Nephron (organoid): ENCODE measurements around the gene MSH5.
A peak's percentile ranks its signal among the peaks of the same experiment; 100 is the strongest.

Experiments
- H3K27ac Mint-ChIP-seq, 3 experiments: 2 replicates each; pipeline ENCODE4 v1.8.0; 2020; ENCODE audit warnings: mixed read lengths in 3 of 3, mild to moderate bottlenecking in 2 of 3, moderate library complexity in 1 of 3
- H3K27me3 Mint-ChIP-seq: 2 replicates; pipeline ENCODE4 v1.8.0; 2021; ENCODE audit warnings: low read depth, mild to moderate bottlenecking, moderate library complexity, mixed read lengths
- H3K36me3 Mint-ChIP-seq: 2 replicates; pipeline ENCODE4 v1.8.0; 2020; ENCODE audit warnings: low read depth, mixed read lengths
- H3K4me1 Mint-ChIP-seq: 2 replicates; pipeline ENCODE4 v1.8.0; 2020; ENCODE audit warnings: mixed read lengths
- H3K4me3 Mint-ChIP-seq, 3 experiments: 2 replicates each; pipeline ENCODE4 v1.8.0; 2020; ENCODE audit warnings: mild to moderate bottlenecking in 3 of 3, mixed read lengths in 3 of 3, moderate library complexity in 2 of 3
- H3K9me3 Mint-ChIP-seq: 2 replicates; pipeline ENCODE4 v1.8.0; 2020; ENCODE audit warnings: mixed read lengths
- CTCF ChIP-seq, 3 experiments: fragments of 200-600 bp; sonication (generic); IDR thresholded peaks; one replicate each; pipeline ENCODE4 v1.5.0; 2021; ENCODE audit warnings: antibody characterized with exemption in 3 of 3; ENCODE audit not compliant: unreplicated experiment in 3 of 3

The MSH5 gene

GRCh38 chr6:31762878-31763618 is 23.2 kb downstream of the MSH5 start:
- H3K27ac Mint-ChIP-seq: peak overlapping the region; percentile 76 to 90 (median 87)
- H3K27me3 Mint-ChIP-seq: no peaks in the 10 kb centered on the region
- peak overlapping the region in 2 of 3 experiments; percentile 22 to 32 for H3K4me3 Mint-ChIP-seq
- TF ChIP-seq CTCF (IDR thresholded peaks at IDR 0.05; ENCODE audit: unreplicated experiment in 3 of 3): no peak
- no peaks in the 10 kb centered on the region for H3K9me3 Mint-ChIP-seq
- peaks cover 15% of the 10 kb centered on the region for H3K4me1 Mint-ChIP-seq
- peaks cover 21% of the 10 kb centered on the region for H3K36me3 Mint-ChIP-seq

GRCh38 chr6:31763619-31763940 is 23.8 kb downstream of the MSH5 start:
- Mint-ChIP-seq H3K36me3 (peaks cover 21% of the 10 kb centered on the region), H3K27ac (peak overlapping the region; percentile 76 to 90 (median 87)), H3K27me3 (no peaks in the 10 kb centered on the region), H3K9me3 (no peaks in the 10 kb centered on the region), H3K4me3 (peak overlapping the region in 2 of 3 experiments; percentile 22 to 32), H3K4me1 (peaks cover 15% of the 10 kb centered on the region)
- no peak for TF ChIP-seq CTCF (IDR thresholded peaks at IDR 0.05; ENCODE audit: unreplicated experiment in 3 of 3)

DNA sequence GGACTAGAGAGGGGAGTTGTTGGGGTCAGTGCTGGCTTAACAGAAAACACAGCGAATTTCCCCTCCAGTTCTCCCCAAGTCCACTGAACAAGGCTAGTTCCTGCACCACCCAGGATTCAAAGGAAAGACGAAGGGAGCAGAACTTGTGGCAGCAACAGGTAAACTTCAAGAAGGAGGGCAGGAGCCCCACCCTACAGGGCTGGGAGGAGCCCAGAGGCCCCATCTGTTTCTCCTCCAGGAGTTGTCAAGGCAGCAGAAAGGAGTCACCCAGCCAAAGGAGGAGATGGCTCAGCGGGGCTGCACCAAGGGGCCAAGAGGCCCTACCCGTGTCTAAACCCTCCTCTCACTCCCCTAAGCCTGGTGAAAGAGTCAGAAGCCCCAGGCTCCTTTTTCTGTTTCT is 24.4 kb downstream of the MSH5 start:
- no peaks in the 10 kb centered on the region for H3K27me3 Mint-ChIP-seq
- peaks cover 16% of the 10 kb centered on the region for H3K36me3 Mint-ChIP-seq
- no peak for TF ChIP-seq CTCF (IDR thresholded peaks at IDR 0.05; ENCODE audit: unreplicated experiment in 3 of 3)
- no peaks in the 10 kb centered on the region for H3K9me3 Mint-ChIP-seq
- H3K27ac Mint-ChIP-seq: peak overlapping the region; percentile 76 to 90 (median 87)
- no peak overlapping the region for H3K4me3 Mint-ChIP-seq
- H3K4me1 Mint-ChIP-seq: peaks cover 15% of the 10 kb centered on the region

- Mint-ChIP-seq H3K27ac (no peak overlapping the region), H3K4me1 (peaks cover 15% of the 10 kb centered on the region), H3K9me3 (no peaks in the 10 kb centered on the region), H3K27me3 (no peaks in the 10 kb centered on the region), H3K4me3 (peak overlapping the region in 1 of 3 experiments; percentile 36), H3K36me3 (peaks cover 10% of the 10 kb centered on the region)
- TF ChIP-seq CTCF (IDR thresholded peaks at IDR 0.05; ENCODE audit: unreplicated experiment in 3 of 3): no peak
These were observed 25.7 kb downstream of the MSH5 start for GRCh38 chr6:31765559-31765909.

- H3K36me3 Mint-ChIP-seq: peaks cover 5% of the 10 kb centered on the region
These were observed 26.3 kb downstream of the MSH5 start for GRCh38 chr6:31765910-31766794.

More at GRCh38 chr6:31765910-31766794, 26.3 kb downstream of the MSH5 start:
- Mint-ChIP-seq H3K4me1 (peaks cover 15% of the 10 kb centered on the region), H3K27me3 (no peaks in the 10 kb centered on the region), H3K27ac (no peak overlapping the region), H3K9me3 (no peaks in the 10 kb centered on the region), H3K4me3 (peak overlapping the region in 1 of 3 experiments; percentile 40)
- no peak for TF ChIP-seq CTCF (IDR thresholded peaks at IDR 0.05; ENCODE audit: unreplicated experiment in 3 of 3)
